22Rv1 (cell line): ENCODE results near the gene ATXN1.

Experiments used
- ZFX ChIP-seq: fragments of 450-650 bp; IDR thresholded peaks from 2 replicates; pipeline ENCODE4 v1.6.1; 2017; ENCODE audit warnings: antibody characterized with exemption, borderline replicate concordance
- TF ChIP-seq, protein P1 (sequence below): fragments of 450-650 bp; IDR thresholded peaks from 2 replicates; pipeline ENCODE4 v1.5.1; 2017; ENCODE audit warnings: mild to moderate bottlenecking

DNA sequence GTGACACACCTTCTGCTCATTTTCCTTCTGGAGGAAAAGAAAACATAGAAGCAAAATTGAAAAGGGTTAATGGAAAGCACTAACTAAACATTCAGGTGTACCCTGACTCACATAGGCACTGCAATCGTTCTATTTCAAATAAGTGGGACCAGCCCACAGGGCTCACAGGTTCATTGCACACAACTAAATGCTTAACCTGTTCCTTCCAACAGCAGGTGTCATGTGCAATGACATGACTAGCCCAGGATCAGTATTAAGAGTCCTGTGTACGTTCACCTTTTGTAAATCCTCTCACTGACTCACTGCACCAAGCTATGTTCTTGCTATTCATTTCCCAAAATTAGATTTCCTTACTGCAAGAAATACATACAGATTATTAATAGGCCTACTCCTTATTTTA is 371.6 kb downstream of the ATXN1 start:
- TF ChIP-seq, protein P1, sequence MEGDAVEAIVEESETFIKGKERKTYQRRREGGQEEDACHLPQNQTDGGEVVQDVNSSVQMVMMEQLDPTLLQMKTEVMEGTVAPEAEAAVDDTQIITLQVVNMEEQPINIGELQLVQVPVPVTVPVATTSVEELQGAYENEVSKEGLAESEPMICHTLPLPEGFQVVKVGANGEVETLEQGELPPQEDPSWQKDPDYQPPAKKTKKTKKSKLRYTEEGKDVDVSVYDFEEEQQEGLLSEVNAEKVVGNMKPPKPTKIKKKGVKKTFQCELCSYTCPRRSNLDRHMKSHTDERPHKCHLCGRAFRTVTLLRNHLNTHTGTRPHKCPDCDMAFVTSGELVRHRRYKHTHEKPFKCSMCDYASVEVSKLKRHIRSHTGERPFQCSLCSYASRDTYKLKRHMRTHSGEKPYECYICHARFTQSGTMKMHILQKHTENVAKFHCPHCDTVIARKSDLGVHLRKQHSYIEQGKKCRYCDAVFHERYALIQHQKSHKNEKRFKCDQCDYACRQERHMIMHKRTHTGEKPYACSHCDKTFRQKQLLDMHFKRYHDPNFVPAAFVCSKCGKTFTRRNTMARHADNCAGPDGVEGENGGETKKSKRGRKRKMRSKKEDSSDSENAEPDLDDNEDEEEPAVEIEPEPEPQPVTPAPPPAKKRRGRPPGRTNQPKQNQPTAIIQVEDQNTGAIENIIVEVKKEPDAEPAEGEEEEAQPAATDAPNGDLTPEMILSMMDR = no peak
- no peak for TF ChIP-seq ZFX
